GM18519 (cell line): ENCODE measurements around the gene YEATS4.

Experiments used
- ATAC-seq: cut with Tn5 transposase; IDR thresholded peaks from one replicate; pipeline ENCODE4 v1.9.1; 2021; ENCODE audit warnings: mild to moderate bottlenecking, moderate library complexity; ENCODE audit not compliant: unreplicated experiment, low FRiP score

The YEATS4 gene

DNA sequence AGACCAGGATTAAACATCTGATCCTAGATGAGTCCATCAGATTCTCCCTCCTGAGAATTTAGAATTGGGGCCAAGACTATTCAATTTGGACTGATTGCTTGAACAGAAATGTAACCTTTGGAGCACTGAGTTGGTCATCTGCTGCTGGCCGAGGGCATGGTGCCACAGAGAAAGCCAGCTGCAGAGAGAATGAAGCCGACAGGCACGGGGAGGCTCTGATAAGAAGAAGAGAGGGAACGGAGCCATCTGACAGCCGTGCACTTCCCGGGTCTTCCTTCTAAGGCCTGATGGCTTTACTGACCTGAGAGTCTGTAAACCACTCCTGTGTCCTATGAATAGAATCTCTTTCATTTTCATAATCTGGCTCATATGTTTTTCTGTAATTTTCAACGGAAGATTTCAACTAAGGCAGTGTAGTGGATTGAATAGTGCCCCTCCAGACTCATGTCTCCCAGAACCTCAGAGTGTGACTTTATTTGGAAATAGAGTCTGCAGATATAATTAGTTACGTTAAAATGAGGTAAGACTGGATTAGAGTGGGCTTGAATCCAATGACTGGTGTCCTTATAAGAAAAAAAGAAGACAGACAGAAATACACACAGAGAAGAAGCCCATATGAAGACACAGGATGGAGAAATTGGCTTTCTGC, 71.5 kb downstream of the YEATS4 start:
- no peak for ATAC-seq

DNA sequence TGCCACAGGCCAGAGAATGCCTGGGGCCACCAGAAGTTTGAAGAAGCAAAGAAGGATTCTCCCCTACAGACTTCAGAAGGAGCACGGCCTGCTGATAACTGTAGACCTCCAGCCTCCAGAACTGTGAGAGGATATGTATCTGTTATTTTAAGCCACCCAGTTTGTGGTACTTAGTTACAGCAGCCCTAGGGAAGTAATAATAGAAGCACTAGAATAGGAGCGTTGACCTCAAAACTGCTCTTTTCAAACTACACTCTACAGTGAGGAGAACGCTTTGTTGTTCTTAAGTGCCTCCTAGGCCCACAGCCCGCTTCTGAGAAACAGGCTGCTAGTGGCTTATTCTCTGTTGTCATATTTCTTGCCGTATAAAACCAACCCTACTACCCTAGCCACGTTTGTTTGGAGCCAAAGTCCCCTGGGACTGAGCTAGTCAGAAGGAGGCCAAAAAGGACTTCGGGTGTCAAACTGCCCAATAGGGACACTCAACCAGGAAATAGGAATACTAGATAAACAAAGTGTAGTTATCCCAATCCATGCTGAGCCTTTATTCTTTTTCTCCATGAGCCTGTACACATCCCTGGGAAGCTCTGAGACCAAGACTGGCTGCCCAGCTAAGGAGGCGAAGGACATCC, 72.2 kb downstream of the YEATS4 start:
- no peak for ATAC-seq

DNA sequence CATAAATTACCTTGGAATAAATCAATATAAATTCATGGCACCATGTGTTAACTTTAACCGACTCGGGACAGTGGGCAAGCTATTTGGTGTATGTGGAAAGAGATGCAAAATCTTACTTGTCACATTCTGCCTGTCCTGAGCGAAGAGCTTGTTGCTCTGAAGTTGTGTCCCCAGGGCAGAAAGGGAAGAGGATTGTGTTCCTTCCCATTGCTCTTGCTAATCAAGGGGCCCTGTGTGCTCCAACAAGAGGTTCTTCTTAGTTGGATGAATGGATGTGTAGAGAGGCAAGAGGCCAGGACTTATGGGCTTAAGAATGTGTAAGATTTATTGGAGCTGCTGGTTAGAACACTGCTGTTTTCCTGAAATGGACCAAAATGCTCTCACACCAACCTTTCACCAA, 74.1 kb downstream of the YEATS4 start:
- no peak for ATAC-seq

DNA sequence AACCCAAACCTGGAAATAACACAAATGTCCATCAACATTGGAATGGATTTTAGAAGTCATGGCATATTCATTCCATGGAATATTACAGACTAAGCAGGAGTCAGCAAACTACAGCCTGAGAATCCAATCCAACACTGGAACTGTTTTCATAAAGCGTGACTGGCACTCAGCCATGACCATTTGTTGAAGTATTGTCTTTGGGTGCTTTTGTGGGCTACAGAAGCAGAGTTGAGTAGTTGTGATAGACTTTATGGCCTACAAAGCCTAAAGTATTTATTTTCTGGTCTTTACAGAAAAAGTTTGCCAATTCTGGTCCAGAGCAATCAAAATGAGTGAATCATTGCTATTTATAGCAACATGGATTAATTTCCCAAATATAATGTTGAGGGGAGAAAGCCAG, 76.1 kb downstream of the YEATS4 start:
- no peak for ATAC-seq

DNA sequence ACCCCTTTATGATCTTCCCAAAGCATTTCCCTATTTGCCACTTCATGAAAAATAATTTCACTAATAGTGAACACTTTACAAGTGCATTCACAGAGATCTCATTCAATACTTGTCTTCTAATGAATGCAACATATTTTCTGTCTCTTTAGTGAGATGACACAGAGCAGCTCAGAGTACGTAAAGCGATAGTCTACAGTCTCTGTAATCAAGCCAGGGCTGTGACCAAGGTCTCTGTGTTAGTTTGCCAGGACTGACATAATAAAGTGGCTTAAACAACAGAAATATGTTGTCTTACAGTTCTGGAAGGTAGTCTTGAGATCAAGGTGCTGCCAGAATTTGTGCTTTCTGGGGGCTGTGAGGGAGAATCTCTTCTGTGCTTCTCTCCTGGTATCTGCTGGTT, 77.5 kb downstream of the YEATS4 start:
- no peak for ATAC-seq

DNA sequence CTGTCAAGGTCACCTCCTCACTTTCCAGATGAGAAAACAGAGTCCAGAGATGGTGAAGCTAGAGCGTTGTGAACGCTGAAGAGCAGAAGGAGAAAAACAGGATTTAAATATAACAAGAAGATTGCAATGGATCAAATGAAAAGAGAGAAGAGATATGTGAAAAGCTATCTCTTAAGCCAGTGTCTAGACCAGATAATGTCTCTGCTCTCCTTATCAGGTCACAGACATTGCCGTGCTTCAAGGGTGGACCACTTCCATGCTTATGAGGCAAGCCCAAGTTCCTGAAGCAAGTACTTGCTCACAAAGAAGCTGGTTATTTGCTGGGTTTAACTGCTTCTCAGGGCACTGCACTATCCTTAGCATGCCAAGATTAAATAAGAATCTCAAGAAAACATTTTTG, 79.0 kb downstream of the YEATS4 start:
- no peak for ATAC-seq

DNA sequence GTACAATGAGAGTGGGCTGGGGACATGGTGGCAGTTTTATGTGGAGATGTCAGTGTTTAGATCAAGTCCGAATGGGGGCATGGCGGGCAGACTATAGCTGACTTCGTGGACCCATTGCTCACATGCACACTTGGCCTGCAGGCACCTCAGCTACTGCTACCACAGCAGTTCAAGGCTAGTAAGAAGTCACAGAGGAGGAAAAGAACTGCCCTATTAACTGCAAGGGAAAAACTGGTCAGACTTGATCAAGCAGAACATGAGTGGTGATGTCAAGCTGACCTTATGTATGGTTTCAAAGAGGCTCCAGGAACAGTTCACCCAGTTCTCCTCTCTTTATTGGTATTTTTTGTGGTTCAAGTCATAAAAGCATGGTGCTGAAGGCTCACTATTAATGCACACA, 80.5 kb downstream of the YEATS4 start:
- no peak for ATAC-seq
